ENCODE measurements around the gene SUMF2. TPM values are rescaled to one million over a fixed set of nuclear protein-coding genes. Genes with fewer than 3 reads are reported as not detected.

Gene SUMF2
- total and polyA plus RNA-seq, 2 donors from 2014 or later, result 175 to 202 TPM

DNA sequence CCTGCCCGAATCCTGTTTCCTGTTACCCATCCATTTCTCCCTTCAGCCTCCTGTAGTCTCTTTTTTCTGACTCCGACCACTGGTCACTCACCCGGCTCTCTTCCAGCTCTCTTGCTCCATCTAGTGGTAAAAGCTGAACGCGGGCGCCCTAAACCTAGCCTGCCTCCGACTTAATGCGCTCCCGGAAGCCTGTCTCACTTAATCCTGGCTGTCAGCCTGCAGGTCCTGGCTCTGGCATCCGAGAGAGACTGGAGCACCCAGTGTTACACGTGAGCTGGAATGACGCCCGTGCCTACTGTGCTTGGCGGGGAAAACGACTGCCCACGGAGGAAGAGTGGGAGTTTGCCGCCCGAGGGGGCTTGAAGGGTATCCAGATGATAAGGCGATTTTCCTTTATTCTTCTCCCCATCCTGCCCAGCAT, 10.3 kb downstream of the SUMF2 start:
- H3K4me3 ChIP-seq (ENCODE audit: low read length in 3 of 3), result no peak overlapping the region
- peak; percentile 56 for FAIRE-seq
- no peaks in the 10 kb centered on the region for H3K27me3 ChIP-seq (ENCODE audit: control insufficient read depth, insufficient read depth, low read length)
- intact Hi-C loops (cut with DNase I), result no loop called here
- peaks cover 2 to 9% (median 5%) of the 10 kb centered on the region in 3 donors for H3K36me3 ChIP-seq (ENCODE audit: control insufficient read depth in 2 of 3, insufficient read depth in 3 of 3, low read length in 3 of 3)
- peak; percentile 89 to 93 (median 92) for DNase-seq
- H3K4me1 ChIP-seq (ENCODE audit: control insufficient read depth in 2 of 3, insufficient read depth in 2 of 3, low read depth in 1 of 3, low read length in 3 of 3), result peaks cover 0 to 3% (median 0%) of the 10 kb centered on the region in 3 donors
- H3K9ac ChIP-seq (ENCODE audit: low read length in 3 of 3), result peak overlapping the region in 1 of 3 donors; percentile 58
- TF ChIP-seq, protein P1, sequence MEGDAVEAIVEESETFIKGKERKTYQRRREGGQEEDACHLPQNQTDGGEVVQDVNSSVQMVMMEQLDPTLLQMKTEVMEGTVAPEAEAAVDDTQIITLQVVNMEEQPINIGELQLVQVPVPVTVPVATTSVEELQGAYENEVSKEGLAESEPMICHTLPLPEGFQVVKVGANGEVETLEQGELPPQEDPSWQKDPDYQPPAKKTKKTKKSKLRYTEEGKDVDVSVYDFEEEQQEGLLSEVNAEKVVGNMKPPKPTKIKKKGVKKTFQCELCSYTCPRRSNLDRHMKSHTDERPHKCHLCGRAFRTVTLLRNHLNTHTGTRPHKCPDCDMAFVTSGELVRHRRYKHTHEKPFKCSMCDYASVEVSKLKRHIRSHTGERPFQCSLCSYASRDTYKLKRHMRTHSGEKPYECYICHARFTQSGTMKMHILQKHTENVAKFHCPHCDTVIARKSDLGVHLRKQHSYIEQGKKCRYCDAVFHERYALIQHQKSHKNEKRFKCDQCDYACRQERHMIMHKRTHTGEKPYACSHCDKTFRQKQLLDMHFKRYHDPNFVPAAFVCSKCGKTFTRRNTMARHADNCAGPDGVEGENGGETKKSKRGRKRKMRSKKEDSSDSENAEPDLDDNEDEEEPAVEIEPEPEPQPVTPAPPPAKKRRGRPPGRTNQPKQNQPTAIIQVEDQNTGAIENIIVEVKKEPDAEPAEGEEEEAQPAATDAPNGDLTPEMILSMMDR (IDR thresholded peaks at IDR 0.05; ENCODE audit: borderline replicate concordance, extremely low read depth, insufficient read depth), result peak; percentile 93
- no peaks in the 10 kb centered on the region for H3K9me3 ChIP-seq (ENCODE audit: control insufficient read depth in 2 of 3, insufficient read depth in 1 of 3, low read length in 3 of 3)
- H3K27ac ChIP-seq (ENCODE audit: low read depth in 2 of 2, low read length in 2 of 2), result no peak overlapping the region

DNA sequence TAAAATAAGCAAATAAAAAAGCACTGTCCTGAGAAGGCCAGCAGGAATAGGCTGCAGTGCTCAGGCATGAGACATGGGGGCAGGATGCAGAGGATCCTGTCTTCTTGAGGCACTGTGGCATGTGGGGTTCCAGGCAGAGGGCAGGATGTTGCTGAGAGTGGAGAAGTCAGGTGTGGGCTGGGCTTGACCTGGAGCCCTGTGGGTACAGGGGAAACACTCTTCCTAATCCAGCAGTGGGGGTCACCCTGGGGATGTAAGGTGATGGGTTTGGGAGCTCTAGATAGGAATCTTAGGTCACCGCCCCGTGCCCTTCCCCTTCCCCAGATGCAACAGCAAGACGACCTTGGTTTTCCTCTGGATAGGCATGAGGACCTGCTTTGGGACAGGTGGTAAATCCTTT, 13.6 kb downstream of the SUMF2 start:
- Histone ChIP-seq H3K4me1 (ENCODE audit: control insufficient read depth in 2 of 3, insufficient read depth in 2 of 3, low read depth in 1 of 3, low read length in 3 of 3) (peaks cover 0 to 4% (median 0%) of the 10 kb centered on the region in 3 donors), H3K9ac (ENCODE audit: low read length in 3 of 3) (no peak overlapping the region), H3K27ac (ENCODE audit: low read depth in 2 of 2, low read length in 2 of 2) (no peak overlapping the region), H3K36me3 (ENCODE audit: control insufficient read depth in 2 of 3, insufficient read depth in 3 of 3, low read length in 3 of 3) (peaks cover 2 to 3% (median 2%) of the 10 kb centered on the region in 3 donors), H3K27me3 (ENCODE audit: control insufficient read depth, insufficient read depth, low read length) (no peaks in the 10 kb centered on the region), H3K4me3 (ENCODE audit: low read length in 3 of 3) (no peak overlapping the region), H3K9me3 (ENCODE audit: control insufficient read depth in 2 of 3, insufficient read depth in 1 of 3, low read length in 3 of 3) (no peaks in the 10 kb centered on the region)
- intact Hi-C loops (cut with DNase I), result no loop called here
- DNase-seq, result no peak
- no peak for FAIRE-seq
- TF ChIP-seq, protein P1 (IDR thresholded peaks at IDR 0.05; ENCODE audit: borderline replicate concordance, extremely low read depth, insufficient read depth), result no peak

DNA sequence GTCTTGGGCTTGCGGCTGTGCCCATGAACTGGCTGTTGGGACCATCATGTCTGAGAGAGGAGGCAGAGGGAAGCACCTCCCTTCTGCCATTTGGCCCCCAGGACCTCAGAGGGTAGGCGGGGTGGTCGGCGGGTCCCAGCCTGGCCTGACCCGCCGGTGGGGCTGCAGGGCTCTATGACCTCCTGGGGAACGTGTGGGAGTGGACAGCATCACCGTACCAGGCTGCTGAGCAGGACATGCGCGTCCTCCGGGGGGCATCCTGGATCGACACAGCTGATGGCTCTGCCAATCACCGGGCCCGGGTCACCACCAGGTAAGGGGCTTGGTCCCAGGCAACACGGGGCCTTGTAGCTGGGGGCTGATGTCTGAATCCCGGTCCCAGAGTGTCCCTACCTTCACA, 14.1 kb downstream of the SUMF2 start:
- H3K4me1 ChIP-seq (ENCODE audit: control insufficient read depth in 2 of 3, insufficient read depth in 2 of 3, low read depth in 1 of 3, low read length in 3 of 3), result peaks cover 0 to 6% (median 4%) of the 10 kb centered on the region in 3 donors
- no peak overlapping the region for H3K4me3 ChIP-seq (ENCODE audit: low read length in 3 of 3)
- peaks cover 0 to 3% (median 2%) of the 10 kb centered on the region in 3 donors for H3K36me3 ChIP-seq (ENCODE audit: control insufficient read depth in 2 of 3, insufficient read depth in 3 of 3, low read length in 3 of 3)
- no peaks in the 10 kb centered on the region for H3K9me3 ChIP-seq (ENCODE audit: control insufficient read depth in 2 of 3, insufficient read depth in 1 of 3, low read length in 3 of 3)
- H3K9ac ChIP-seq (ENCODE audit: low read length in 3 of 3), result no peak overlapping the region
- FAIRE-seq, result no peak
- TF ChIP-seq, protein P1 (IDR thresholded peaks at IDR 0.05; ENCODE audit: borderline replicate concordance, extremely low read depth, insufficient read depth), result no peak
- intact Hi-C loops (cut with DNase I), result no loop called here
- H3K27me3 ChIP-seq (ENCODE audit: control insufficient read depth, insufficient read depth, low read length), result no peaks in the 10 kb centered on the region
- no peak overlapping the region for H3K27ac ChIP-seq (ENCODE audit: low read depth in 2 of 2, low read length in 2 of 2)
- peak in 1 of 5 donors; percentile 67 for DNase-seq

Measured in kidney (tissue), 14 donors.